SK-N-SH treated with all-trans-retinoic acid at 6 μM for 48 hours (cell line): ENCODE results near the gene PPP3CA.

Experiments used
- ATAC-seq: fragments of 200-7000 bp; cut with Tn5 transposase; 3 replicates; pipeline ENCODE4 v1.9.1; 2020; ENCODE audit warnings: mild to moderate bottlenecking, moderate library complexity
- ARNTL ChIP-seq: fragments of 450-650 bp; formaldehyde crosslinking; IDR thresholded peaks from 2 replicates; pipeline ENCODE4 v1.5.0; 2020; ENCODE audit warnings: low read depth, mild to moderate bottlenecking, moderate library complexity, borderline replicate concordance
- BACH2 ChIP-seq: fragments of 250-450 bp; sonication (Bioruptor Pico); IDR thresholded peaks from 2 replicates; pipeline ENCODE4 v1.9.0; 2021; ENCODE audit warnings: mild to moderate bottlenecking, borderline replicate concordance
- CREB5 ChIP-seq: fragments of 250-450 bp; sonication (Bioruptor Pico); IDR thresholded peaks from 2 replicates; pipeline ENCODE4 v1.5.1; 2020; ENCODE audit warnings: low read depth, mild to moderate bottlenecking, moderate library complexity
- CSDC2 ChIP-seq: fragments of 250-450 bp; sonication (Bioruptor Pico); IDR thresholded peaks from 2 replicates; pipeline ENCODE4 v1.5.0; 2020; ENCODE audit warnings: mild to moderate bottlenecking, moderate library complexity
- CSRNP3 ChIP-seq: fragments of 250-450 bp; sonication (Bioruptor Pico); IDR thresholded peaks from 2 replicates; pipeline ENCODE4 v1.5.1; 2021; ENCODE audit warnings: mild to moderate bottlenecking, moderate library complexity
- ESRRG ChIP-seq: fragments of 250-450 bp; sonication (Bioruptor Pico); IDR thresholded peaks from 2 replicates; pipeline ENCODE4 v1.6.1; 2021; ENCODE audit warnings: mild to moderate bottlenecking
- GLIS3 ChIP-seq: fragments of 250-450 bp; sonication (Bioruptor Pico); IDR thresholded peaks from 2 replicates; pipeline ENCODE4 v1.5.0; 2020; ENCODE audit warnings: mild to moderate bottlenecking, moderate library complexity
- PATZ1 ChIP-seq: fragments of 250-450 bp; sonication (Bioruptor Pico); IDR thresholded peaks from 2 replicates; pipeline ENCODE4 v1.8.0; 2020; ENCODE audit warnings: mild to moderate bottlenecking, moderate library complexity, borderline replicate concordance
- POU6F1 ChIP-seq: fragments of 250-450 bp; sonication (Bioruptor Pico); IDR thresholded peaks from 2 replicates; pipeline ENCODE4 v1.8.0; 2021; ENCODE audit warnings: low read depth, mild to moderate bottlenecking, moderate library complexity, borderline replicate concordance
- RARB ChIP-seq: fragments of 250-450 bp; sonication (Bioruptor Pico); IDR thresholded peaks from 2 replicates; pipeline ENCODE4 v1.8.0; 2021; ENCODE audit warnings: mild to moderate bottlenecking, moderate library complexity
- SNAI2 ChIP-seq: fragments of 250-450 bp; sonication (Bioruptor Pico); IDR thresholded peaks from 2 replicates; pipeline ENCODE4 v1.5.0; 2020; ENCODE audit warnings: mild to moderate bottlenecking, moderate library complexity
- TCF4 ChIP-seq: fragments of 250-450 bp; sonication (Bioruptor Pico); IDR thresholded peaks from 2 replicates; pipeline ENCODE4 v1.8.0; 2021; ENCODE audit warnings: mild to moderate bottlenecking, moderate library complexity, borderline replicate concordance
- TOX ChIP-seq: fragments of 250-450 bp; sonication (Bioruptor Pico); IDR thresholded peaks from 2 replicates; pipeline ENCODE4 v1.8.0; 2021; ENCODE audit warnings: mild to moderate bottlenecking, moderate library complexity, borderline replicate concordance
- ZC3H10 ChIP-seq: fragments of 250-450 bp; sonication (Bioruptor Pico); IDR thresholded peaks from 2 replicates; pipeline ENCODE4 v1.5.1; 2021; ENCODE audit warnings: mild to moderate bottlenecking, moderate library complexity
- ZFP3 ChIP-seq: fragments of 250-450 bp; sonication (Bioruptor Pico); IDR thresholded peaks from 2 replicates; pipeline ENCODE4 v1.5.0; 2020; ENCODE audit warnings: mild to moderate bottlenecking, moderate library complexity
- ZFP30 ChIP-seq: fragments of 450-650 bp; formaldehyde crosslinking; IDR thresholded peaks from 2 replicates; pipeline ENCODE4 v1.5.0; 2022; ENCODE audit warnings: mild to moderate bottlenecking, moderate library complexity
- ZNF565 ChIP-seq: fragments of 450-650 bp; formaldehyde crosslinking; conservative IDR thresholded peaks from 2 replicates; pipeline ENCODE4 v1.5.0; 2020; ENCODE audit warnings: low read depth, mild to moderate bottlenecking, moderate library complexity
- ZNF70 ChIP-seq: fragments of 450-650 bp; formaldehyde crosslinking; IDR thresholded peaks from 2 replicates; pipeline ENCODE4 v1.5.0; 2020; ENCODE audit warnings: mild to moderate bottlenecking, moderate library complexity
- ZNF8 ChIP-seq: fragments of 450-650 bp; formaldehyde crosslinking; IDR thresholded peaks from 2 replicates; pipeline ENCODE4 v1.5.0; 2020; ENCODE audit warnings: mild to moderate bottlenecking, moderate library complexity

The PPP3CA gene

GRCh38 chr4:101334963-101335572 lies 12.3 kb downstream of the PPP3CA start (continued):
- TF ChIP-seq POU6F1 (CRISPR knock-in tag) = no peak

GRCh38 chr4:101332424-101332823 lies 14.9 kb downstream of the PPP3CA start:
- TF ChIP-seq SNAI2 (no peak), TCF4 (CRISPR knock-in tag) (no peak), ZFP3 (CRISPR knock-in tag) (no peak), ESRRG (CRISPR knock-in tag) (no peak), CREB5 (no peak), ZNF70 (CRISPR knock-in tag) (no peak), GLIS3 (CRISPR knock-in tag) (no peak), ZC3H10 (CRISPR knock-in tag) (no peak), ZNF565 (no peak), ZFP30 (CRISPR knock-in tag) (no peak)
- TF ChIP-seq, all 23 proteins: peak for 0
- ATAC-seq = no peak

DNA sequence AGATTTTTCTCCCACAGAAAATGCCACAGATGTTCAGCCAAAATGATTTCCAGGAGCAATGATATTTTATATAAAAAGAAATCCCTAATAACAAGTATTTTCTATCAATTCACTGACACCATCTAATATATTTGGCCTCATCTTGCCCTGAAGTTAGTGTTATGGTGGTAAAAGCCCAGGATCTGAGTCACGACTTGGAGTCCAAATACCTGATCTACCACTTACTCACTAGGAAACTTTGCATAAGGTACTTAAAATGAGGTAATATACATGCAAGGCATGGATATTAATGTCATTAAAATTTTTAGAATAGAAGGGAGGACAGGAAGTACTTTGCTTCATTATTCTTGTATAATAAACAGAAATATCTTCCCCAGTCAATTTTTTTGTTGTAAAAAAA lies 16.3 kb downstream of the PPP3CA start:
- TF ChIP-seq BACH2 (CRISPR knock-in tag) (no peak), SNAI2 (no peak), ZNF70 (CRISPR knock-in tag) (no peak), TOX (CRISPR knock-in tag) (no peak), ARNTL (CRISPR knock-in tag) (no peak), ZNF565 (no peak), CSRNP3 (no peak), PATZ1 (CRISPR knock-in tag) (no peak), POU6F1 (CRISPR knock-in tag) (no peak), RARB (no peak), ZFP3 (CRISPR knock-in tag) (no peak), CREB5 (no peak), ZFP30 (CRISPR knock-in tag) (no peak)
- TF ChIP-seq, all 23 proteins: peak for 0
- ATAC-seq = no peak

DNA sequence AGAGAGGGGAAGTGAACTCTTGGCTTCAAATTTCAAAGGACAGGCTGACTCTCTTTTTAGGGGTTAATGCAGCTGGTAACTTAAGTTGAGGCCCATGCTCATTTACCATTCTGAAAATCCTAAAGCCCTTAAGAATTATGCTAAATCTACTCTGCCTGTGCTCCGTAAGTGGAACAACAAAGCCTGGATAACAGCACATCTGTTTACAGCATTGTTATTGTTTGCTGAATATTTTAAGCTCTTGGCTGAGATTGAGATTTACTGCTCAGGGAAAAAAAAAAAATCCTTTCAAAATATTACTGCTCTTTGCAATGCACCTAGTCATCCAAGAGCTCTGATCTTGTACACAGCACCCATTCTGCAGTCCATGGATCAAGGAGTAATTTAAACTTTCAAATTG lies 17.7 kb downstream of the PPP3CA start:
- ATAC-seq = no peak
- TF ChIP-seq ZNF565 (no peak), ZNF70 (CRISPR knock-in tag) (no peak), CSRNP3 (no peak), CSDC2 (CRISPR knock-in tag) (no peak), ZFP3 (CRISPR knock-in tag) (no peak), ESRRG (CRISPR knock-in tag) (no peak), ZNF8 (CRISPR knock-in tag) (no peak), TOX (CRISPR knock-in tag) (no peak), PATZ1 (CRISPR knock-in tag) (no peak)
